H1 (cell line): ENCODE measurements around the gene YIPF1. TPM values are rescaled to one million over a fixed set of nuclear protein-coding genes. Genes with fewer than 3 reads are reported as not detected.

Experiments used
- HDAC2 ChIP-seq, 2 experiments: fragments of 300-600 bp in 1 of 2; sonication (generic) in 1 of 2; IDR thresholded peaks; 2 replicates each; pipeline ENCODE4 v1.6.1; 2011 to 2012; ENCODE audit warnings: low read depth in 2 of 2, low read length in 2 of 2, mild to moderate bottlenecking in 2 of 2, moderate library complexity in 2 of 2, borderline replicate concordance in 1 of 2, inconsistent platforms in 1 of 2
- POU5F1 ChIP-seq: IDR thresholded peaks from 2 replicates; pipeline ENCODE4 v1.6.1; 2011; ENCODE audit warnings: low read depth, mild to moderate bottlenecking, low read length, moderate library complexity
- SP4 ChIP-seq: IDR thresholded peaks from 2 replicates; pipeline ENCODE4 v1.6.1; 2012; ENCODE audit warnings: low read length, inconsistent platforms
- polyA plus RNA-seq, 7 experiments: library from polyadenylated mRNA; depleted of rRNA in 3 of 7; stranded (reverse) in 5 of 7; unstranded in 2 of 7; fragments of >200 nt in 5 of 7; fragments of 200-250 nt in 2 of 7; gene quantifications; 1 replicate in 5 of 7; 2 replicates in 1 of 7; 4 replicates in 1 of 7; pipeline versions ENCODE4 v1.2.1 to v1.2.3, GENCODE V29; 2011 to 2013; ENCODE audit warnings: missing spikeins in 2 of 7, mixed read lengths in 2 of 7
- total RNA-seq: library from RNA; stranded (reverse); fragmentation: NEBNext Ultra II Directional; extraction: Animal tissue kit (Norgen Biotek cat#: 25700); gene quantifications from 2 replicates; pipeline ENCODE4 v1.2.1, GENCODE V29; 2021

The YIPF1 gene
- total and polyA plus RNA-seq, 2 of the 8 experiments (the other 6 are each of a cell fraction or from before 2014, with no cell fraction given) = 31.8 to 53.7 TPM

GRCh38 chr1:53868565-53868964 lies 21.0 kb downstream of the YIPF1 start (continued):
- no peak for TF ChIP-seq HDAC2 (IDR thresholded peaks at IDR 0.05; ENCODE audit: borderline replicate concordance in 1 of 2, low read depth in 2 of 2, low read length in 2 of 2)
- no peak for TF ChIP-seq SP4
- TF ChIP-seq POU5F1 = no peak
